Stomach (tissue), 9 donors: ENCODE data around the gene CARD11. TPM values are rescaled to one million over a fixed set of nuclear protein-coding genes. Genes with fewer than 3 reads are reported as not detected.

Source experiments
- DNase-seq, 2 donors: peaks; one replicate each; pipeline versions ENCODE4 v3.0.0 to v3.0.0-alpha.2; 2013 to 2019
- H3K27ac ChIP-seq, 5 donors: fragments of 200-600 bp in 4 of 5; sonication (generic) in 4 of 5; one replicate each; pipeline ENCODE4 v1.5.1; 2013 to 2019; ENCODE audit warnings: mild to moderate bottlenecking in 1 of 5, moderate library complexity in 1 of 5
- H3K27me3 ChIP-seq, 3 donors: fragments of 200-600 bp; sonication (generic); one replicate each; pipeline ENCODE4 v1.5.1; 2017 to 2019; ENCODE audit warnings: mixed run types in 1 of 3
- H3K36me3 ChIP-seq, 4 donors: fragments of 200-600 bp; sonication (generic); 1 replicate in 3 of 4; 2 replicates in 1 of 4; pipeline ENCODE4 v1.5.1; 2016 to 2019
- H3K4me1 ChIP-seq, 4 donors: fragments of 200-600 bp; sonication (generic); one replicate each; pipeline ENCODE4 v1.5.1; 2016 to 2019
- H3K4me3 ChIP-seq, 4 donors: fragments of 200-600 bp; sonication (generic) in 3 of 4; one replicate each; pipeline ENCODE4 v1.5.1; 2016 to 2019; ENCODE audit warnings: mild to moderate bottlenecking in 1 of 4
- H3K9me3 ChIP-seq, 4 donors: fragments of 200-600 bp; sonication (generic); one replicate each; pipeline ENCODE4 v1.5.1; 2016 to 2019
- EP300 ChIP-seq: sonication (generic); formaldehyde crosslinking; IDR thresholded peaks from one replicate; pipeline ENCODE4 v1.6.1; 2017; ENCODE audit warnings: antibody characterized with exemption
- POLR2A ChIP-seq, 4 donors: fragments of 450-650 bp; IDR thresholded peaks; one replicate each; pipeline ENCODE4 v1.6.1; 2016; ENCODE audit warnings: antibody characterized with exemption in 4 of 4, control low read depth in 2 of 4, mild to moderate bottlenecking in 1 of 4, moderate library complexity in 1 of 4
- POLR2AphosphoS5 ChIP-seq, 3 donors: sonication (generic); formaldehyde crosslinking; IDR thresholded peaks; one replicate each; pipeline ENCODE4 v1.6.1; 2016; ENCODE audit warnings: antibody characterized with exemption in 3 of 3
- WGBS, 5 donors: extraction: QIAGEN DNeasy Blood & Tissue Kit in 3 of 5; methylation state at CpG; one replicate each; pipeline versions ENCODE4 v1.1.5 to v1.1.7; 2013 to 2018; 5-methylcytosine and 5-hydroxymethylcytosine counted together
- intact Hi-C: fragments of 100-400 bp; cut with DNase I; formaldehyde crosslinking; loops from one replicate; pipeline ENCODE4 v1.15.1; 2023; ENCODE audit warnings: low total_unique reads
- polyA plus RNA-seq, 3 donors: library from polyadenylated mRNA; stranded (reverse); fragments of 200-250 nt; gene quantifications; one replicate each; pipeline ENCODE4 v1.2.3, GENCODE V29; 2013
- total RNA-seq, 5 donors: library from RNA; depleted of rRNA; stranded (reverse); fragments of >200 nt; gene quantifications; one replicate each; pipeline versions ENCODE4 v1.1.0 to v1.2.3, GENCODE V29; 2014 to 2016
- TF ChIP-seq, protein P1 (sequence below), 7 experiments: fragments of 450-650 bp in 4 of 7; fragments of 200-600 bp in 3 of 7; sonication (generic) in 3 of 7; IDR thresholded peaks; one replicate each; pipeline ENCODE4 v1.5.1; 2016 to 2019; ENCODE audit warnings: antibody characterized with exemption in 7 of 7, control low read depth in 2 of 7, mild to moderate bottlenecking in 1 of 7
- donor health status: healthy with polysubstance abuse.
- donor health status: Bipolar disorder and iron deficiency.
- donor health status: healthy.

Gene CARD11
- total and polyA plus RNA-seq, 8 donors: 0.45 to 9.7 (median 1.8) TPM; not detected in 1

DNA sequence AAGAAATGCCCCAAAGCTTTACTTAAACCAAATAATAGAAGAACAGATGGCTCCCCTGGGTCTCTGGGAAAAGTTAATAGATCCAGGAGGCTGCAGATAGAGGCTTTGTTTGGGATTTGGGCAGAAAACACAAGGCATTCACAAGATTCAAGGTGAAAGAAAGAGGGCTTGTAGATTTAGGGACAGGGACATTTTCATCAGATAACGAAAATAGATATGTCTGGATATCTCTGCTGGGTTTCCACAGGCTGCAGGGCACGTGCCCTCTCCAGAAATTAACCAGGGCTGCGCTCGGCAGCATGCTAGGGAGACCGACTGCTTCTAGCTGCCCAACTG lies 14.9 kb downstream of the CARD11 start:
- Histone ChIP-seq H3K4me3 (no peak overlapping the region), H3K9me3 (peaks cover 0 to 20% (median 10%) of the 10 kb centered on the region in 4 donors), H3K36me3 (no peaks in the 10 kb centered on the region), H3K27me3 (peaks cover 0 to 21% (median 0%) of the 10 kb centered on the region in 3 donors), H3K4me1 (peaks cover 0 to 5% (median 4%) of the 10 kb centered on the region in 4 donors), H3K27ac (no peak overlapping the region)
- TF ChIP-seq, protein P1, sequence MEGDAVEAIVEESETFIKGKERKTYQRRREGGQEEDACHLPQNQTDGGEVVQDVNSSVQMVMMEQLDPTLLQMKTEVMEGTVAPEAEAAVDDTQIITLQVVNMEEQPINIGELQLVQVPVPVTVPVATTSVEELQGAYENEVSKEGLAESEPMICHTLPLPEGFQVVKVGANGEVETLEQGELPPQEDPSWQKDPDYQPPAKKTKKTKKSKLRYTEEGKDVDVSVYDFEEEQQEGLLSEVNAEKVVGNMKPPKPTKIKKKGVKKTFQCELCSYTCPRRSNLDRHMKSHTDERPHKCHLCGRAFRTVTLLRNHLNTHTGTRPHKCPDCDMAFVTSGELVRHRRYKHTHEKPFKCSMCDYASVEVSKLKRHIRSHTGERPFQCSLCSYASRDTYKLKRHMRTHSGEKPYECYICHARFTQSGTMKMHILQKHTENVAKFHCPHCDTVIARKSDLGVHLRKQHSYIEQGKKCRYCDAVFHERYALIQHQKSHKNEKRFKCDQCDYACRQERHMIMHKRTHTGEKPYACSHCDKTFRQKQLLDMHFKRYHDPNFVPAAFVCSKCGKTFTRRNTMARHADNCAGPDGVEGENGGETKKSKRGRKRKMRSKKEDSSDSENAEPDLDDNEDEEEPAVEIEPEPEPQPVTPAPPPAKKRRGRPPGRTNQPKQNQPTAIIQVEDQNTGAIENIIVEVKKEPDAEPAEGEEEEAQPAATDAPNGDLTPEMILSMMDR (IDR thresholded peaks at IDR 0.05): no peak
- TF ChIP-seq POLR2AphosphoS5 (IDR thresholded peaks at IDR 0.05) (no peak), POLR2A (IDR thresholded peaks at IDR 0.05) (no peak), EP300 (no peak)
- intact Hi-C loops: no loop called here
- 60 to 74% (median 64%) methylated on average over 5 of the region's 5 CpGs for WGBS, 5 donors
- DNase-seq: no peak

DNA sequence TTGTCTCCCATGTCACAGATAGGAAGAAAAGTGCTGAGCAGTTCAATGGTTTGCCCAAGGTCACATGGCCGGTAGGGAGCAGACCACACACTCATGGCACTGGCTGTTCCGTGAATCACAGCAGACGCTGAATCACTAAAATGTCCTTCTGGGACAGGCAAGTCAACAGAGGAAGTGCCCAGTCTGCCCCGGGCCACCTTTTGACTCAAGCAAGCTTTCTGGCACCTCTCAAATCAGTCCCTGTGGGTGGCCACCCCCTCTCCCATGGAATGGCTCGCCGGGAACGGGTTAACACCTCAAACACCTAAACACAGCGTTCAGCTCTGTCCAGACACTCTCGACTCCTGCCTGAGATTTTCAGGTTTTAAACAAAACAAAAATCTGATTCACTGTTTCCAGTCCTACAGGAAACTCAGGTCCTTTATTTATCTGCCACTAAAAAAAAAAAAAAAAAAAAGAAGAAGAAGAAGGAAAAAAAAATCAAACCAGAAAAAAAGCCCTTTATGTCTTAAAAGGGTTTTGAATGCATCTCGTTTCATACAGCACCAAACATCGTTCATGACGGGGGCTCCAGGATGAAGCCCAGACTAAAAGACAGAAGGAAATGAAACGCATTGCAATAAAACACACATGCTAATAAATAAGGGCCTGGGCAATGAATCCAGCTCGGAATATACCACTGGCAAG lies 15.5 kb downstream of the CARD11 start:
- DNase-seq: peak; percentile 31 to 57
- TF ChIP-seq POLR2AphosphoS5 (IDR thresholded peaks at IDR 0.05): peak in 1 of 3 donors; percentile 23
- no peak for TF ChIP-seq EP300
- Histone ChIP-seq H3K4me3 (no peak overlapping the region), H3K36me3 (no peaks in the 10 kb centered on the region), H3K27ac (no peak overlapping the region), H3K27me3 (peaks cover 0 to 21% (median 0%) of the 10 kb centered on the region in 3 donors), H3K4me1 (peaks cover 0 to 5% (median 4%) of the 10 kb centered on the region in 4 donors), H3K9me3 (peaks cover 0 to 20% (median 10%) of the 10 kb centered on the region in 4 donors)
- 14 to 20% (median 15%) methylated on average over 13 to 14 of the region's 14 CpGs for WGBS, 5 donors
- intact Hi-C loops: no loop called here

DNA sequence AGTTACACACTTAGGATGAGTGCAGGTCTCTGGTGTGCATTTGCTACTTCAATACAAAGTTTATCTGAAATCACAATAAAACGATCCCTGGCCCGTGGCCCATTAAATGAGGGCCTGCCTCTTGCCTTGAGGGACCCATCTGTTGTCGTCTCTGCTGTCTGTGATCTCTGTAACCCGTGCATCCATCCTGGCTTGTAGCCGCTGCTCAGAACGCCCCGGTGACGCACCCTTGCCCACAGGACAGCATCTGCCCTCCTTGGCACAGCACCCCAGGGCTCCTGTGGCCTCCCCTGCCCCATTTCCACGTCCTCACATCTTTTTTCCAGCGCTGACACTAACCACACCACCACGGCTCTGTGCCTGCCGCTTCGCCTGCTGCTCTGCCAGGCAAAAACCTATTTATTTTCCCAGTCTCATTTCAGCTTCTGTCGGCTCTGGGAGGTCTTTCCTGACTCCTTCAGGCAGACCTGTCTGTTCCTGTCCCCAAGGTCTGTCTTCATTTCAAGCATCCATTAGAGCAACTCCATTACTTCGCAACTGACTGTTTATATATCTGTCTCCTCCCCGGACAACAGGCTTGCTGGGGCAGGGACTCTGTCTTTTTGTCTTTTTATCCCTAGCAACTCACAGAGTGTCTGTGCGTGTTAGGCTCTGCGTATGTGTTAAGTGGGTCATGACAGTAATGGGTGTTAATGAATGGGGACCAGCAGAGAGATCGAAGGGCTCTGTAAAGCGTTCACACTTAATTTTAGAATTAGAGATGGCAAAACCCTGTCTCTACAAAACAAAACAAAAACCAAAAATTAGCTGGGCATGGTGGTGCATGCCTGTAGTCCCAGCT lies 16.4 kb downstream of the CARD11 start:
- no peak for TF ChIP-seq POLR2A (IDR thresholded peaks at IDR 0.05)
- TF ChIP-seq, protein P1 (IDR thresholded peaks at IDR 0.05): no peak
- DNase-seq: peak in 1 of 2 donors; percentile 28

DNA sequence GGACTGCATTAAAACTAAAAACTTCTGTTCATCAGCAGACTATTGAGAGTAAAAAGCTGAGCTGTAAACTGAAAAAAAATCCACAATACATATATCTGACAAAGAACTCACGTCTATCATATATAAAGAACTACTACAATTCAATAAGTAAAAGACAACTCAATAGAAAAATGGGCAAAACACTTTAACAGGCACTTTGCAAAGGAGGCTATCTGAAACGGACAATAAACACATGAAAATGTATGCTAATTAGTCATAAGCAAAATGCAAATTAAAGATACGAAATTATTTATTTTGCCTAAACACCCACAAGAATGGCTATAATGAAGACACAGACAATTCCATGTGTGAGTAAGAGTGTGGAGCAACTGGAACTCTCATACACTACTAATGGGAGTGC lies 18.1 kb downstream of the CARD11 start:
- no peak overlapping the region for H3K4me3 ChIP-seq
- no peak for TF ChIP-seq POLR2A (IDR thresholded peaks at IDR 0.05)
- no peak for TF ChIP-seq EP300
- TF ChIP-seq, protein P1 (IDR thresholded peaks at IDR 0.05): no peak
- no peak for TF ChIP-seq POLR2AphosphoS5 (IDR thresholded peaks at IDR 0.05)
- intact Hi-C loops: no loop called here
- no peak overlapping the region for H3K27ac ChIP-seq
- H3K9me3 ChIP-seq: peaks cover 3 to 34% (median 20%) of the 10 kb centered on the region in 4 donors
- H3K36me3 ChIP-seq: no peaks in the 10 kb centered on the region
- DNase-seq: no peak
- H3K27me3 ChIP-seq: peaks cover 0 to 16% (median 0%) of the 10 kb centered on the region in 3 donors
- 86 to 95% (median 91%) methylated on average over 3 of the region's 3 CpGs for WGBS, 5 donors
- H3K4me1 ChIP-seq: peaks cover 0 to 5% (median 4%) of the 10 kb centered on the region in 4 donors

More for the DNA sequence above, 16.4 kb downstream of the CARD11 start:
- peaks cover 0 to 21% (median 0%) of the 10 kb centered on the region in 3 donors for H3K27me3 ChIP-seq
- H3K36me3 ChIP-seq: no peaks in the 10 kb centered on the region
- H3K4me3 ChIP-seq: no peak overlapping the region
- 71 to 82% (median 76%) methylated on average over 20 of the region's 20 CpGs for WGBS, 5 donors
- H3K9me3 ChIP-seq: peaks cover 0 to 20% (median 10%) of the 10 kb centered on the region in 4 donors
- H3K4me1 ChIP-seq: peaks cover 0 to 5% (median 4%) of the 10 kb centered on the region in 4 donors
- no peak overlapping the region for H3K27ac ChIP-seq
- intact Hi-C loops: no loop called here
